Mucosa of stomach (tissue), 1 donor: ENCODE measurements around the gene RNF225.
A peak's percentile ranks its signal among the peaks of the same experiment; 100 is the strongest.

Experiments used
- H3K27me3 ChIP-seq: one replicate; pipeline ENCODE4 v1.7.0; 2013; ENCODE audit warnings: mild to moderate bottlenecking, low read length; ENCODE audit not compliant: control insufficient read depth, insufficient read depth
- H3K36me3 ChIP-seq: one replicate; pipeline ENCODE4 v1.7.0; 2013; ENCODE audit warnings: low read length; ENCODE audit not compliant: control insufficient read depth, insufficient read depth
- H3K4me1 ChIP-seq: one replicate; pipeline ENCODE4 v1.7.0; 2013; ENCODE audit warnings: mild to moderate bottlenecking, low read length; ENCODE audit not compliant: control insufficient read depth, insufficient read depth
- H3K4me3 ChIP-seq: one replicate; pipeline ENCODE4 v1.7.0; 2013; ENCODE audit warnings: low read length
- H3K9ac ChIP-seq: one replicate; pipeline ENCODE4 v1.7.0; 2013; ENCODE audit warnings: mild to moderate bottlenecking, low read length, moderate library complexity
- H3K9me3 ChIP-seq: one replicate; pipeline ENCODE4 v1.7.0; 2013; ENCODE audit warnings: mild to moderate bottlenecking, low read length, moderate library complexity; ENCODE audit not compliant: control insufficient read depth
- donor health status: Pancreatic carcinoma.

RNF225 gene

GRCh38 chr19:58385891-58386575, 9.4 kb upstream of the RNF225 start:
- peak overlapping the region; percentile 92 for H3K9ac ChIP-seq
- H3K4me1 ChIP-seq, result peaks cover 34% of the 10 kb centered on the region
- H3K4me3 ChIP-seq, result peak overlapping the region; percentile 79
- H3K9me3 ChIP-seq, result no peaks in the 10 kb centered on the region
- H3K36me3 ChIP-seq, result no peaks in the 10 kb centered on the region
- no peaks in the 10 kb centered on the region for H3K27me3 ChIP-seq

GRCh38 chr19:58386576-58387337, 8.7 kb upstream of the RNF225 start, which contains the start of gene RPS5:
RPS5 (plus strand) TSS chr19:58387269; CDS start chr19:58388138, 869 bp downstream.
- Histone ChIP-seq H3K9ac (peak within 1 kb of the TSS; percentile 92), H3K9me3 (no peaks in the 10 kb centered on the region), H3K4me3 (peak within 1 kb of the TSS; percentile 79), H3K4me1 (peaks cover 31% of the 10 kb centered on the region), H3K27me3 (no peaks in the 10 kb centered on the region), H3K36me3 (no peaks in the 10 kb centered on the region)

- Histone ChIP-seq H3K4me1 (peaks cover 23% of the 10 kb centered on the region), H3K9me3 (no peaks in the 10 kb centered on the region), H3K4me3 (peak overlapping the region; percentile 79), H3K9ac (peak overlapping the region; percentile 92), H3K36me3 (no peaks in the 10 kb centered on the region), H3K27me3 (no peaks in the 10 kb centered on the region)
Observed at GRCh38 chr19:58387338-58388174, 7.9 kb upstream of the RNF225 start.

GRCh38 chr19:58388175-58388526, 7.3 kb upstream of the RNF225 start:
- H3K9me3 ChIP-seq, result no peaks in the 10 kb centered on the region
- no peak overlapping the region for H3K9ac ChIP-seq
- no peaks in the 10 kb centered on the region for H3K27me3 ChIP-seq
- peaks cover 6% of the 10 kb centered on the region for H3K36me3 ChIP-seq
- peaks cover 23% of the 10 kb centered on the region for H3K4me1 ChIP-seq
- peak overlapping the region; percentile 79 for H3K4me3 ChIP-seq

GRCh38 chr19:58392945-58393724, 2.3 kb upstream of the RNF225 start:
- Histone ChIP-seq H3K27me3 (peaks cover 24% of the 10 kb centered on the region), H3K4me3 (no peak overlapping the region), H3K9ac (no peak overlapping the region), H3K4me1 (peaks cover 12% of the 10 kb centered on the region), H3K9me3 (no peaks in the 10 kb centered on the region), H3K36me3 (peaks cover 8% of the 10 kb centered on the region)

GRCh38 chr19:58393725-58394033, 1.8 kb upstream of the RNF225 start:
- Histone ChIP-seq H3K27me3 (peaks cover 25% of the 10 kb centered on the region), H3K9me3 (no peaks in the 10 kb centered on the region), H3K4me1 (peaks cover 11% of the 10 kb centered on the region), H3K9ac (no peak overlapping the region), H3K36me3 (peaks cover 8% of the 10 kb centered on the region), H3K4me3 (no peak overlapping the region)

- Histone ChIP-seq H3K27me3 (peaks cover 25% of the 10 kb centered on the region), H3K4me3 (no peak overlapping the region), H3K36me3 (peaks cover 8% of the 10 kb centered on the region), H3K9ac (no peak overlapping the region), H3K4me1 (peaks cover 11% of the 10 kb centered on the region), H3K9me3 (no peaks in the 10 kb centered on the region)
Observed at GRCh38 chr19:58394821-58395219, 636 bp upstream of the RNF225 start.

GRCh38 chr19:58395979-58396627, 647 bp downstream of the RNF225 start:
- Histone ChIP-seq H3K9me3 (no peaks in the 10 kb centered on the region), H3K9ac (no peak overlapping the region), H3K27me3 (peaks cover 25% of the 10 kb centered on the region), H3K4me3 (no peak overlapping the region), H3K36me3 (peaks cover 8% of the 10 kb centered on the region), H3K4me1 (peaks cover 21% of the 10 kb centered on the region)

GRCh38 chr19:58396691-58397532, 1.5 kb downstream of the RNF225 start:
- no peak overlapping the region for H3K9ac ChIP-seq
- peaks cover 8% of the 10 kb centered on the region for H3K36me3 ChIP-seq
- no peak overlapping the region for H3K4me3 ChIP-seq
- no peaks in the 10 kb centered on the region for H3K9me3 ChIP-seq
- H3K4me1 ChIP-seq, result peaks cover 23% of the 10 kb centered on the region
- peaks cover 25% of the 10 kb centered on the region for H3K27me3 ChIP-seq

GRCh38 chr19:58397533-58398037, 2.1 kb downstream of the RNF225 start:
- Histone ChIP-seq H3K9me3 (no peaks in the 10 kb centered on the region), H3K27me3 (peaks cover 25% of the 10 kb centered on the region), H3K4me1 (peaks cover 26% of the 10 kb centered on the region), H3K36me3 (peaks cover 8% of the 10 kb centered on the region), H3K4me3 (no peak overlapping the region), H3K9ac (no peak overlapping the region)
